Loucy (cell line): Measurements from ENCODE around the gene TMPRSS11F.

Experiments used
- H2AFZ ChIP-seq: fragments of 200-600 bp; sonication (generic); 2 replicates; pipeline ENCODE4 v1.6.0; 2016; ENCODE audit warnings: antibody characterized with exemption, mild to moderate bottlenecking, low read length, moderate library complexity
- H3F3A ChIP-seq: fragments of 200-600 bp; 2 replicates; pipeline ENCODE4 v1.6.0; 2016; ENCODE audit warnings: antibody characterized with exemption, low read depth, mild to moderate bottlenecking
- H3K27me3 ChIP-seq: fragments of 200-600 bp; sonication (generic); 2 replicates; pipeline ENCODE4 v1.6.1; 2014; ENCODE audit warnings: low read length, mild to moderate bottlenecking; ENCODE audit not compliant: insufficient read depth, poor library complexity, severe bottlenecking
- H3K36me3 ChIP-seq: fragments of 200-600 bp; sonication (generic); 2 replicates; pipeline ENCODE4 v1.6.1; 2016; ENCODE audit warnings: low read length; ENCODE audit not compliant: insufficient read depth
- H3K4me1 ChIP-seq: fragments of 200-600 bp; sonication (generic); 2 replicates; pipeline ENCODE4 v1.5.1; 2014; ENCODE audit warnings: low read length, mild to moderate bottlenecking; ENCODE audit not compliant: insufficient read depth, poor library complexity, severe bottlenecking
- H3K4me2 ChIP-seq: fragments of 200-600 bp; sonication (generic); 2 replicates; pipeline ENCODE4 v1.6.0; 2014; ENCODE audit warnings: antibody characterized with exemption, low read length, low read depth, mild to moderate bottlenecking; ENCODE audit not compliant: poor library complexity, severe bottlenecking
- H3K4me3 ChIP-seq: fragments of 200-600 bp; sonication (generic); 2 replicates; pipeline ENCODE4 v1.5.1; 2014; ENCODE audit warnings: low read length, mild to moderate bottlenecking, mixed read lengths; ENCODE audit not compliant: poor library complexity, severe bottlenecking
- H3K79me2 ChIP-seq: fragments of 200-600 bp; sonication (generic); 2 replicates; pipeline ENCODE4 v1.6.1; 2014; ENCODE audit warnings: low read length; ENCODE audit not compliant: insufficient read depth
- H3K9ac ChIP-seq: fragments of 200-600 bp; sonication (generic); 2 replicates; pipeline ENCODE4 v1.6.0; 2014; ENCODE audit warnings: mild to moderate bottlenecking, low read depth, low read length, moderate library complexity; ENCODE audit not compliant: poor library complexity, severe bottlenecking
- H3K9me2 ChIP-seq: fragments of 200-600 bp; sonication (generic); replicated peaks from 2 replicates; pipeline ENCODE4 v1.6.1; 2016; ENCODE audit warnings: low read depth, low read length, mixed read lengths
- H3K9me3 ChIP-seq: fragments of 200-600 bp; sonication (generic); 2 replicates; pipeline ENCODE4 v1.6.1; 2014; ENCODE audit warnings: mild to moderate bottlenecking, antibody characterized with exemption, low read length, low read depth; ENCODE audit not compliant: insufficient read depth
- H4K20me1 ChIP-seq: fragments of 200-600 bp; sonication (generic); 2 replicates; pipeline ENCODE4 v1.6.0; 2014; ENCODE audit warnings: antibody characterized with exemption, low read length, mild to moderate bottlenecking; ENCODE audit not compliant: insufficient read depth, poor library complexity, severe bottlenecking
- EZH2phosphoT487 ChIP-seq: fragments of 200-600 bp; IDR thresholded peaks from 2 replicates; pipeline ENCODE4 v1.6.1; 2018; ENCODE audit warnings: antibody characterized with exemption, mild to moderate bottlenecking, moderate library complexity, borderline replicate concordance
- TF ChIP-seq, protein P1 (sequence below): fragments of 200-600 bp; sonication (generic); conservative IDR thresholded peaks from 2 replicates; pipeline ENCODE4 v1.5.1; 2014; ENCODE audit warnings: mild to moderate bottlenecking, antibody characterized with exemption, low read length

Gene TMPRSS11F

DNA sequence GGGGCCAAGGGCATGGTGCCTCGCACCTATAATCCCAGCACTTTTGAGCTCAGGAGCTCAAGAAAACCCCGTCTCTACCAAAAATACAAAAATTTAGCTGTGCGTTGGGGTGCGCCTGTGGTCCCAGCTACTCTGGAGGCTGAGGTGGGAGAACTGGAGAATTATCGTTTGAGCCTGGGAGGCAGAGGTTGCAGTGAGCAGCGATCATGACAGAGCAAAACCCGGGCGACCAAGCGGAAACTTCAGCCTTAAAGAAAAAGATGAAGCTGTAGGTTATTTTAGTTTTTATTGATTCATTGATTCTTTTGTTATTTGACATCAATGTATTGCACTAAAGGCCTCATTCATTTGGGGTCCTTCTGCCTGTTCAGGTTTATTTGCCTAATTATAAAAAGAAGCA is 5.4 kb downstream of the TMPRSS11F start:
- H3K9ac ChIP-seq: no peak overlapping the region
- no peaks in the 10 kb centered on the region for H3F3A ChIP-seq
- H3K4me1 ChIP-seq: no peaks in the 10 kb centered on the region
- no peaks in the 10 kb centered on the region for H3K9me3 ChIP-seq
- no peaks in the 10 kb centered on the region for H3K79me2 ChIP-seq
- no peak overlapping the region for H2AFZ ChIP-seq
- H4K20me1 ChIP-seq: no peaks in the 10 kb centered on the region
- no peak overlapping the region for H3K4me3 ChIP-seq
- no peaks in the 10 kb centered on the region for H3K9me2 ChIP-seq
- TF ChIP-seq EZH2phosphoT487: no peak
- TF ChIP-seq, protein P1, sequence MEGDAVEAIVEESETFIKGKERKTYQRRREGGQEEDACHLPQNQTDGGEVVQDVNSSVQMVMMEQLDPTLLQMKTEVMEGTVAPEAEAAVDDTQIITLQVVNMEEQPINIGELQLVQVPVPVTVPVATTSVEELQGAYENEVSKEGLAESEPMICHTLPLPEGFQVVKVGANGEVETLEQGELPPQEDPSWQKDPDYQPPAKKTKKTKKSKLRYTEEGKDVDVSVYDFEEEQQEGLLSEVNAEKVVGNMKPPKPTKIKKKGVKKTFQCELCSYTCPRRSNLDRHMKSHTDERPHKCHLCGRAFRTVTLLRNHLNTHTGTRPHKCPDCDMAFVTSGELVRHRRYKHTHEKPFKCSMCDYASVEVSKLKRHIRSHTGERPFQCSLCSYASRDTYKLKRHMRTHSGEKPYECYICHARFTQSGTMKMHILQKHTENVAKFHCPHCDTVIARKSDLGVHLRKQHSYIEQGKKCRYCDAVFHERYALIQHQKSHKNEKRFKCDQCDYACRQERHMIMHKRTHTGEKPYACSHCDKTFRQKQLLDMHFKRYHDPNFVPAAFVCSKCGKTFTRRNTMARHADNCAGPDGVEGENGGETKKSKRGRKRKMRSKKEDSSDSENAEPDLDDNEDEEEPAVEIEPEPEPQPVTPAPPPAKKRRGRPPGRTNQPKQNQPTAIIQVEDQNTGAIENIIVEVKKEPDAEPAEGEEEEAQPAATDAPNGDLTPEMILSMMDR: no peak
- no peaks in the 10 kb centered on the region for H3K27me3 ChIP-seq
- H3K4me2 ChIP-seq: no peak overlapping the region
- H3K36me3 ChIP-seq: no peaks in the 10 kb centered on the region

DNA sequence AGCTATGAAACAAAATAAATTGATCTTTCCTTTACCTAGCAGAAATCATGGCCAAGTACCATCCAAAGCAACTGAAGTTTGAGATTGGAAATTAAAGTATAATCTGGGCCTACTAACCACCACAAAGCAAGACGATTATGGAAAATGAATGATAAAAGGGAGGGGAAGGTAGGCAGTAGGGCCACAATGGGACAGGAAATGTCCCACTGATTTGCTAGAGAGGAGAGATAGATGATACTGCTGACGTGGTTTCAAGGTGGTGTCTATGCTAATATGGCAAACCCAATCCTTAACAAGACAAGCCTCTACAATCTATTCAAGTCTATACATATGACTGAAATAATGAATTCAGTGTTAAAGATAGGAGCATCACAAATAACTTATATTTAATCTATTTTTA is 6.1 kb downstream of the TMPRSS11F start:
- Histone ChIP-seq H4K20me1 (no peaks in the 10 kb centered on the region), H3K9ac (no peak overlapping the region), H3F3A (no peaks in the 10 kb centered on the region), H3K9me2 (no peaks in the 10 kb centered on the region), H3K4me2 (no peak overlapping the region), H3K36me3 (no peaks in the 10 kb centered on the region), H3K79me2 (no peaks in the 10 kb centered on the region), H3K4me1 (no peaks in the 10 kb centered on the region), H2AFZ (no peak overlapping the region), H3K4me3 (no peak overlapping the region), H3K9me3 (no peaks in the 10 kb centered on the region), H3K27me3 (no peaks in the 10 kb centered on the region)
- TF ChIP-seq, protein P1: no peak
- TF ChIP-seq EZH2phosphoT487: no peak

DNA sequence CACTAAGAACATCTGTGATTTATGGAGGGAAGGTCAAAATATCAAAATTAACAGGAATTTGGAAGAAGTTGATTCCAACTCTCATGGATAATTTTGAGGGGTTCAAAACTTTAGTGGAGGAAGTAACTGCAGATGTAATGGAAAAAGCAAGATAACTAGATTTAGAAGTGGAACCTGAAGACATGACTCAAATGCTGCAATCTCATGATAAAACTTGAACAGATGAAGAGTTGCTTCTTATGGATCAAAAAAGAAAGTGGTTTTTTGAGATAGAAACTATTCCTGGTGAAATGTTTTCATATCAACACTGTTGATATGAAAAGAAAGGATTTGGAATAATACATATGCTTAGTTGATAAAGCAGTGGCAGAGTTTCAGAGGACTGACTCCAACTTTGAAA is 9.7 kb downstream of the TMPRSS11F start:
- no peaks in the 10 kb centered on the region for H3K27me3 ChIP-seq
- H3K9ac ChIP-seq: no peak overlapping the region
- H3K4me3 ChIP-seq: no peak overlapping the region
- no peak overlapping the region for H3K4me2 ChIP-seq
- H3K79me2 ChIP-seq: no peaks in the 10 kb centered on the region
- TF ChIP-seq, protein P1: no peak
- H3K36me3 ChIP-seq: no peaks in the 10 kb centered on the region
- H3K9me2 ChIP-seq: no peaks in the 10 kb centered on the region
- H3F3A ChIP-seq: no peaks in the 10 kb centered on the region
- H4K20me1 ChIP-seq: no peaks in the 10 kb centered on the region
- H2AFZ ChIP-seq: no peak overlapping the region
- H3K9me3 ChIP-seq: no peaks in the 10 kb centered on the region
- H3K4me1 ChIP-seq: no peaks in the 10 kb centered on the region
